Ovary (tissue), 3 donors: ENCODE results near the gene YRDC.

Experiments
- EP300 ChIP-seq: sonication (generic); formaldehyde crosslinking; IDR thresholded peaks from one replicate; pipeline ENCODE4 v1.6.1; 2017; ENCODE audit warnings: antibody characterized with exemption
- POLR2A ChIP-seq: fragments of 450-650 bp; IDR thresholded peaks from one replicate; pipeline ENCODE4 v1.6.1; 2017; ENCODE audit warnings: antibody characterized with exemption, mild to moderate bottlenecking, moderate library complexity
- TF ChIP-seq, protein P1 (sequence below), 3 donors: fragments of 450-650 bp in 2 of 3; fragments of 200-600 bp in 1 of 3; IDR thresholded peaks; one replicate each; pipeline versions ENCODE4 v1.5.1 to v1.8.0; 2016 to 2022; ENCODE audit warnings: antibody characterized with exemption in 3 of 3, mild to moderate bottlenecking in 1 of 3
- donor health status: DM: no; HTN: no; CAD: no.

- TF ChIP-seq, protein P1, sequence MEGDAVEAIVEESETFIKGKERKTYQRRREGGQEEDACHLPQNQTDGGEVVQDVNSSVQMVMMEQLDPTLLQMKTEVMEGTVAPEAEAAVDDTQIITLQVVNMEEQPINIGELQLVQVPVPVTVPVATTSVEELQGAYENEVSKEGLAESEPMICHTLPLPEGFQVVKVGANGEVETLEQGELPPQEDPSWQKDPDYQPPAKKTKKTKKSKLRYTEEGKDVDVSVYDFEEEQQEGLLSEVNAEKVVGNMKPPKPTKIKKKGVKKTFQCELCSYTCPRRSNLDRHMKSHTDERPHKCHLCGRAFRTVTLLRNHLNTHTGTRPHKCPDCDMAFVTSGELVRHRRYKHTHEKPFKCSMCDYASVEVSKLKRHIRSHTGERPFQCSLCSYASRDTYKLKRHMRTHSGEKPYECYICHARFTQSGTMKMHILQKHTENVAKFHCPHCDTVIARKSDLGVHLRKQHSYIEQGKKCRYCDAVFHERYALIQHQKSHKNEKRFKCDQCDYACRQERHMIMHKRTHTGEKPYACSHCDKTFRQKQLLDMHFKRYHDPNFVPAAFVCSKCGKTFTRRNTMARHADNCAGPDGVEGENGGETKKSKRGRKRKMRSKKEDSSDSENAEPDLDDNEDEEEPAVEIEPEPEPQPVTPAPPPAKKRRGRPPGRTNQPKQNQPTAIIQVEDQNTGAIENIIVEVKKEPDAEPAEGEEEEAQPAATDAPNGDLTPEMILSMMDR (IDR thresholded peaks at IDR 0.05): no peak
- TF ChIP-seq EP300 (no peak), POLR2A (no peak)
Measured at GRCh38 chr1:37793773-37794371, 14.1 kb downstream of the YRDC start, which contains the start of gene MANEAL.
